HEK293 (cell line): Measurements from ENCODE around the gene KCTD2.

Experiments used
- CTCF ChIA-PET: fragments of 350-600 bp; formaldehyde crosslinking; extraction: SDS; loops from one replicate; lab custom pipeline; 2021; ENCODE audit warnings: antibody characterized with exemption; lab: Yijun Ruan, JAX
- POLR2A ChIA-PET: fragments of 300-600 bp; formaldehyde crosslinking; extraction: SDS; loops from one replicate; lab custom pipeline; 2020; ENCODE audit warnings: antibody characterized with exemption, inconsistent platforms; lab: Yijun Ruan, JAX
- H3K27ac ChIP-seq: fragments of 200-500 bp; sonication (Bioruptor generic); 2 replicates; pipeline ENCODE4 v1.5.1; 2014; ENCODE audit warnings: low read depth, low read length, control low read depth, inconsistent platforms; ENCODE audit errors: extremely low read depth
- H3K36me3 ChIP-seq, 2 experiments: fragments of 200-500 bp in 1 of 2; sonication (Bioruptor generic) in 1 of 2; 1 replicate in 1 of 2; 2 replicates in 1 of 2; pipeline ENCODE4 v1.5.1; 2014 to 2017; ENCODE audit warnings: inconsistent platforms in 2 of 2, low read length in 2 of 2; ENCODE audit not compliant: control insufficient read depth in 2 of 2, insufficient read depth in 1 of 2
- H3K4me1 ChIP-seq: fragments of 200-500 bp; sonication (Bioruptor generic); 2 replicates; pipeline ENCODE4 v1.5.1; 2014; ENCODE audit warnings: mild to moderate bottlenecking, low read length, inconsistent platforms; ENCODE audit not compliant: control insufficient read depth, insufficient read depth
- H3K4me3 ChIP-seq: 2 replicates; pipeline ENCODE4 v1.5.1; 2011; ENCODE audit warnings: low read depth, mild to moderate bottlenecking, control low read depth, low read length, moderate library complexity
- H3K9me3 ChIP-seq: fragments of 200-500 bp; sonication (Bioruptor generic); 2 replicates; pipeline ENCODE4 v1.5.1; 2014; ENCODE audit warnings: low read depth, low read length, inconsistent platforms; ENCODE audit not compliant: control insufficient read depth, insufficient read depth
- FEZF1 ChIP-seq: fragments of 450-650 bp; formaldehyde crosslinking; IDR thresholded peaks from 2 replicates; pipeline ENCODE4 v1.5.1; 2016; ENCODE audit warnings: missing biosample characterization, missing genetic modification characterization
- GLIS2 ChIP-seq: fragments of 450-650 bp; formaldehyde crosslinking; IDR thresholded peaks from 2 replicates; pipeline ENCODE4 v1.5.1; 2016; ENCODE audit warnings: missing biosample characterization, missing genetic modification characterization
- HOXA7 ChIP-seq: sonication (generic); formaldehyde crosslinking; IDR thresholded peaks from 2 replicates; pipeline ENCODE4 v1.8.1; 2022; ENCODE audit warnings: missing genetic modification reagents, borderline replicate concordance
- HOXD13 ChIP-seq: sonication (generic); formaldehyde crosslinking; IDR thresholded peaks from 2 replicates; pipeline ENCODE4 v1.8.0; 2022; ENCODE audit warnings: missing genetic modification reagents, borderline replicate concordance
- IKZF3 ChIP-seq: fragments of 450-650 bp; IDR thresholded peaks from 2 replicates; pipeline ENCODE4 v1.5.0; 2018; ENCODE audit warnings: missing biosample characterization, mild to moderate bottlenecking, missing genetic modification characterization, moderate library complexity
- ZBTB20 ChIP-seq: fragments of 450-650 bp; formaldehyde crosslinking; IDR thresholded peaks from 2 replicates; pipeline ENCODE4 v1.5.1; 2016; ENCODE audit warnings: missing biosample characterization, missing genetic modification characterization
- ZIC2 ChIP-seq: fragments of 450-650 bp; formaldehyde crosslinking; IDR thresholded peaks from 2 replicates; pipeline ENCODE4 v1.5.1; 2016; ENCODE audit warnings: missing biosample characterization, missing genetic modification characterization
- ZNF19 ChIP-seq: fragments of 450-650 bp; formaldehyde crosslinking; IDR thresholded peaks from 2 replicates; pipeline ENCODE4; 2016; ENCODE audit warnings: missing biosample characterization, missing genetic modification characterization, low read depth
- ZNF404 ChIP-seq: fragments of 450-650 bp; formaldehyde crosslinking; IDR thresholded peaks from 2 replicates; pipeline ENCODE4 v1.5.1; 2017; ENCODE audit warnings: missing biosample characterization, missing genetic modification characterization
- ZNF560 ChIP-seq: fragments of 450-650 bp; formaldehyde crosslinking; IDR thresholded peaks from 2 replicates; pipeline ENCODE4 v1.5.1; 2017; ENCODE audit warnings: missing biosample characterization, missing genetic modification characterization, borderline replicate concordance
- ZNF629 ChIP-seq: fragments of 450-650 bp; formaldehyde crosslinking; IDR thresholded peaks from 2 replicates; pipeline ENCODE4 v1.5.1; 2017; ENCODE audit warnings: missing biosample characterization, missing genetic modification characterization
- ZNF677 ChIP-seq: fragments of 450-650 bp; IDR thresholded peaks from 2 replicates; pipeline ENCODE4 v1.5.0; 2018; ENCODE audit warnings: missing biosample characterization, mild to moderate bottlenecking, missing genetic modification characterization, moderate library complexity
- ZNF701 ChIP-seq: fragments of 450-650 bp; formaldehyde crosslinking; IDR thresholded peaks from 2 replicates; pipeline ENCODE4 v1.5.1; 2016; ENCODE audit warnings: missing biosample characterization, missing genetic modification characterization
- ZNF747 ChIP-seq: fragments of 450-650 bp; formaldehyde crosslinking; IDR thresholded peaks from 2 replicates; pipeline ENCODE4 v1.5.1; 2016; ENCODE audit warnings: missing biosample characterization, missing genetic modification characterization
- ZSCAN16 ChIP-seq: fragments of 450-650 bp; formaldehyde crosslinking; IDR thresholded peaks from 2 replicates; pipeline ENCODE4 v1.5.1; 2016; ENCODE audit warnings: missing biosample characterization, missing genetic modification characterization
- TF ChIP-seq, protein P1 (sequence below): fragments of 450-650 bp; formaldehyde crosslinking; IDR thresholded peaks from 2 replicates; pipeline ENCODE4 v1.5.1; 2016; ENCODE audit warnings: missing biosample characterization, missing genetic modification characterization
- TF ChIP-seq, protein P2 (sequence below): fragments of 450-650 bp; formaldehyde crosslinking; conservative IDR thresholded peaks from 2 replicates; pipeline ENCODE4 v1.5.1; 2016; ENCODE audit warnings: low read depth, missing biosample characterization, missing genetic modification characterization
- TF ChIP-seq, protein P3 (sequence below): fragments of 450-650 bp; formaldehyde crosslinking; IDR thresholded peaks from 2 replicates; pipeline ENCODE4 v1.5.1; 2016; ENCODE audit warnings: missing biosample characterization, missing genetic modification characterization
- TF ChIP-seq, protein P4 (sequence below): fragments of 450-650 bp; formaldehyde crosslinking; IDR thresholded peaks from 2 replicates; pipeline ENCODE4 v1.5.1; 2016; ENCODE audit warnings: missing biosample characterization, missing genetic modification characterization

Gene KCTD2

DNA sequence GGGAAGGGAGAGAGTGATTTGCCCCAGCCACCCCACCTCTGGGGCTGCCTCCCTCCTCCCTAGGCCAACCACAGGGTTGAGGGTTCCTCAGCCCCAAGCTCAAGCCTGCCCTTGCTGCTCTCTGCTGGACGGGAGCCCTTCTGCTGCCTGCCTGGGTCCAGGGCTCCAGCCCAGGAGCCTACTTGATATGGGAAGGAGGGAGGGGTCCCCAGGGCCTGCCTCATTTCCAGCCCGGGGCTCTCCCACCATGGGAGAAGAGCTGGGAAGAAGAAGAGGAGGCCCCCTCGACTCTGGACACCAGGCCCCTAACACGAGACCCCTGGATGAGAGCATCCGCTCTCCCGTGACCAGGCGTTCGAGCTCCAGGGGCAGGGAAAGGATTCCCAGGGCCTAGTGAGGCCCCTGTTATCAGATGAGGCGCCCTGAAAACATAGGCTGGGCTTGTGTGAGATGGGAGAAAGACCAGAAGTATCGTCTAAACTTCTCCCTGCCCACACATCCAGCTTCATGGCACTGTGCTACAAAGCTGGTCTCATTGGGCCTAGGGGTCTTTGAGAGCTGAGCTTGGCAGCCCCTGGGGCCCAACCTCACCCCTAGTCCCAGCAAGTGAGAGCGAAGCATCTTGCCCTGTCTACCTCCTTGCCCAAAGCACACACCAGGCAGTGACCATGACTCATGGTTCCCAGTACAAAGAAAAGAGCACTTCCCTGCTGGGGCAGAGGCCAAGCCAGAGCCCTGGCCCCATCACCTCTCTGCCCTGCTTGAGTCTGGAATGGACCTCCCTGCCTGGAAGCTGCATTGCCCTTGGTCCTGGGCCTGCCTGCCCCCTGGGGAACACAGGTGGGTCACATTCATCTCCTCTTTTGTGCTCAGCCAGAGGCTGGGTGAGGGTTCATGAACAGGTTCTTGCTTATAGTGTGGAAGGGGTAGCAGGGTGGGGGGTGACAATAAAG, 41.7 kb downstream of the KCTD2 start:
- CTCF ChIA-PET: interaction anchor here (0.6 to 1.5 kb wide), 4 partner anchors 14 to 44 kb away, joined by 3 to 5 read pairs (median 4); no protein-coding TSS in a partner anchor
- Histone ChIP-seq H3K4me3 (no peak overlapping the region), H3K4me1 (0 out of 2 replicates have a peak, but pooled peaks cover 2% of the 10 kb centered on the region), H3K9me3 (no peaks in the 10 kb centered on the region), H3K27ac (no peak overlapping the region), H3K36me3 (no peaks in the 10 kb centered on the region)
- TF ChIP-seq GLIS2 (0 out of 2 replicates have a peak, but pooled peaks have one; percentile 21), ZBTB20 (tag by site-specific recombination) (peak; percentile 36; the same call in 1 of the 2 replicates), ZNF19 (no peak), ZIC2 (tag by site-specific recombination) (peak; percentile 59)
- TF ChIP-seq, protein P1, sequence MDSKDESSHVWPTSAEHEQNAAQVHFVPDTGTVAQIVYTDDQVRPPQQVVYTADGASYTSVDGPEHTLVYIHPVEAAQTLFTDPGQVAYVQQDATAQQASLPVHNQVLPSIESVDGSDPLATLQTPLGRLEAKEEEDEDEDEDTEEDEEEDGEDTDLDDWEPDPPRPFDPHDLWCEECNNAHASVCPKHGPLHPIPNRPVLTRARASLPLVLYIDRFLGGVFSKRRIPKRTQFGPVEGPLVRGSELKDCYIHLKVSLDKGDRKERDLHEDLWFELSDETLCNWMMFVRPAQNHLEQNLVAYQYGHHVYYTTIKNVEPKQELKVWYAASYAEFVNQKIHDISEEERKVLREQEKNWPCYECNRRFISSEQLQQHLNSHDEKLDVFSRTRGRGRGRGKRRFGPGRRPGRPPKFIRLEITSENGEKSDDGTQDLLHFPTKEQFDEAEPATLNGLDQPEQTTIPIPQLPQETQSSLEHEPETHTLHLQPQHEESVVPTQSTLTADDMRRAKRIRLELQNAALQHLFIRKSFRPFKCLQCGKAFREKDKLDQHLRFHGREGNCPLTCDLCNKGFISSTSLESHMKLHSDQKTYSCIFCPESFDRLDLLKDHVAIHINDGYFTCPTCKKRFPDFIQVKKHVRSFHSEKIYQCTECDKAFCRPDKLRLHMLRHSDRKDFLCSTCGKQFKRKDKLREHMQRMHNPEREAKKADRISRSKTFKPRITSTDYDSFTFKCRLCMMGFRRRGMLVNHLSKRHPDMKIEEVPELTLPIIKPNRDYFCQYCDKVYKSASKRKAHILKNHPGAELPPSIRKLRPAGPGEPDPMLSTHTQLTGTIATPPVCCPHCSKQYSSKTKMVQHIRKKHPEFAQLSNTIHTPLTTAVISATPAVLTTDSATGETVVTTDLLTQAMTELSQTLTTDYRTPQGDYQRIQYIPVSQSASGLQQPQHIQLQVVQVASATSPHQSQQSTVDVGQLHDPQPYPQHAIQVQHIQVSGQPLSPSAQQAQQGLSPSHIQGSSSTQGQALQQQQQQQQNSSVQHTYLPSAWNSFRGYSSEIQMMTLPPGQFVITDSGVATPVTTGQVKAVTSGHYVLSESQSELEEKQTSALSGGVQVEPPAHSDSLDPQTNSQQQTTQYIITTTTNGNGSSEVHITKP: peak; percentile 50; the same call in 1 of the 2 replicates
- TF ChIP-seq, protein P2, sequence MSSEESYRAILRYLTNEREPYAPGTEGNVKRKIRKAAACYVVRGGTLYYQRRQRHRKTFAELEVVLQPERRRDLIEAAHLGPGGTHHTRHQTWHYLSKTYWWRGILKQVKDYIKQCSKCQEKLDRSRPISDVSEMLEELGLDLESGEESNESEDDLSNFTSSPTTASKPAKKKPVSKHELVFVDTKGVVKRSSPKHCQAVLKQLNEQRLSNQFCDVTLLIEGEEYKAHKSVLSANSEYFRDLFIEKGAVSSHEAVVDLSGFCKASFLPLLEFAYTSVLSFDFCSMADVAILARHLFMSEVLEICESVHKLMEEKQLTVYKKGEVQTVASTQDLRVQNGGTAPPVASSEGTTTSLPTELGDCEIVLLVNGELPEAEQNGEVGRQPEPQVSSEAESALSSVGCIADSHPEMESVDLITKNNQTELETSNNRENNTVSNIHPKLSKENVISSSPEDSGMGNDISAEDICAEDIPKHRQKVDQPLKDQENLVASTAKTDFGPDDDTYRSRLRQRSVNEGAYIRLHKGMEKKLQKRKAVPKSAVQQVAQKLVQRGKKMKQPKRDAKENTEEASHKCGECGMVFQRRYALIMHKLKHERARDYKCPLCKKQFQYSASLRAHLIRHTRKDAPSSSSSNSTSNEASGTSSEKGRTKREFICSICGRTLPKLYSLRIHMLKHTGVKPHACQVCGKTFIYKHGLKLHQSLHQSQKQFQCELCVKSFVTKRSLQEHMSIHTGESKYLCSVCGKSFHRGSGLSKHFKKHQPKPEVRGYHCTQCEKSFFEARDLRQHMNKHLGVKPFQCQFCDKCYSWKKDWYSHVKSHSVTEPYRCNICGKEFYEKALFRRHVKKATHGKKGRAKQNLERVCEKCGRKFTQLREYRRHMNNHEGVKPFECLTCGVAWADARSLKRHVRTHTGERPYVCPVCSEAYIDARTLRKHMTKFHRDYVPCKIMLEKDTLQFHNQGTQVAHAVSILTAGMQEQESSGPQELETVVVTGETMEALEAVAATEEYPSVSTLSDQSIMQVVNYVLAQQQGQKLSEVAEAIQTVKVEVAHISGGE (tag by site-specific recombination): no peak
- POLR2A ChIA-PET: interaction anchor here (0.7 to 1.2 kb wide), 3 partner anchors 13 to 64 kb away, joined by 3 to 7 read pairs (median 3); no protein-coding TSS in a partner anchor

DNA sequence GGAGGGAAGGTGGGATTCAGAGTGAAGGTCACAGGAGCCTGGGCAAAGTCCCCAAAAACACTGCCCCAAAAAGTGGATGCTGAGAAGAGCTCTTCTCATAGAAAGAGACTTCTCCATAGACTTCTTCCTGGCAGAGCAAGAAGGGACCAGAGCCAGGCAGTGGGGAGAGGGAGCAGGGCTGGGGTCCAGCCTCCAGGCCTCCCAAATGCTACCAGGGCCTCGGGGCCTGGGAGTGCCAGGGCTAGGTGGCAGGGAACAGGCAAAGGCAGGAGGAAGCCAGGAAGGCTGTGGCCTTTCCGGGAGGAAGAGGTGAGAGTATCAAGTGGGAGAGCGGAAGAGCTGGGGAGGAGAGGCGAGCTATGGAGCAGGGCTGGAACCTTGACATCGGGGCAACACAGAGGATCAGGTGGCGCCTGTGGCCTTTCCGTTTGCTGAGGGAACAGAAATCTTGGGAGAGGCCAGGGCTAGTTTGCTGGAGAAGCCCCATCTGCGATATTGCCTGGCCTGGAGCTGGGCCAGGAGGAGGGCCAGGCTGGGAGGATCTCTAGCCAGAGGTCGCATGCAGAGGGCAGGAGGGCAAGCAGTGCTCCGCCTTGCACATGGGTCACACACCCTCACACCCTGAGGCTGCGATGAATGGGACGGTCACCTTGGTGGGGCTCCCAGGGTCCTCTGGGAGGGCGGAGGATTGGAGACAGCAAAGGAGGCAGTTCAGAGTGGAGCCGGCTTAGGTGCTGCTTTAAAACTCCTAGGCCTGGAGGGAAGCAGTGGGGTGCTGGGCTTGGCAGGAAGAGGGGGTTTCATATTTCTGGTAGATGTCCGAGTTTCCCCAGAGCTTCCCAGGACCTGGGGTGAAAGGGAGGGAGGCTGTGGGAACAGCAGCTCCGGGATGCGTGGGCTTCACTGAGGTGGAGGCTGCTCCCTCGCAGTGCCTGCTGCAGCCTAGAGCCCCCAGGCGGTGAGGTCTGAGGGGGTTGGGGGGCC, 44.1 kb downstream of the KCTD2 start:
- Histone ChIP-seq H3K4me3 (no peak overlapping the region), H3K36me3 (no peaks in the 10 kb centered on the region), H3K4me1 (peaks cover 2% of the 10 kb centered on the region; the same call in 1 of the 2 replicates), H3K9me3 (no peaks in the 10 kb centered on the region), H3K27ac (no peak overlapping the region)
- POLR2A ChIA-PET: no interaction called here
- CTCF ChIA-PET: interaction anchor here (0.6 to 1.7 kb wide), 5 partner anchors 14 to 37 kb away, joined by 3 to 13 read pairs (median 5); no protein-coding TSS in a partner anchor
- TF ChIP-seq GLIS2: peak; percentile 47
- TF ChIP-seq FEZF1 (tag by site-specific recombination): no peak
- TF ChIP-seq ZNF404 (tag by site-specific recombination): no peak
- TF ChIP-seq ZNF629 (tag by site-specific recombination): no peak
- TF ChIP-seq HOXD13: no peak
- TF ChIP-seq, protein P3, sequence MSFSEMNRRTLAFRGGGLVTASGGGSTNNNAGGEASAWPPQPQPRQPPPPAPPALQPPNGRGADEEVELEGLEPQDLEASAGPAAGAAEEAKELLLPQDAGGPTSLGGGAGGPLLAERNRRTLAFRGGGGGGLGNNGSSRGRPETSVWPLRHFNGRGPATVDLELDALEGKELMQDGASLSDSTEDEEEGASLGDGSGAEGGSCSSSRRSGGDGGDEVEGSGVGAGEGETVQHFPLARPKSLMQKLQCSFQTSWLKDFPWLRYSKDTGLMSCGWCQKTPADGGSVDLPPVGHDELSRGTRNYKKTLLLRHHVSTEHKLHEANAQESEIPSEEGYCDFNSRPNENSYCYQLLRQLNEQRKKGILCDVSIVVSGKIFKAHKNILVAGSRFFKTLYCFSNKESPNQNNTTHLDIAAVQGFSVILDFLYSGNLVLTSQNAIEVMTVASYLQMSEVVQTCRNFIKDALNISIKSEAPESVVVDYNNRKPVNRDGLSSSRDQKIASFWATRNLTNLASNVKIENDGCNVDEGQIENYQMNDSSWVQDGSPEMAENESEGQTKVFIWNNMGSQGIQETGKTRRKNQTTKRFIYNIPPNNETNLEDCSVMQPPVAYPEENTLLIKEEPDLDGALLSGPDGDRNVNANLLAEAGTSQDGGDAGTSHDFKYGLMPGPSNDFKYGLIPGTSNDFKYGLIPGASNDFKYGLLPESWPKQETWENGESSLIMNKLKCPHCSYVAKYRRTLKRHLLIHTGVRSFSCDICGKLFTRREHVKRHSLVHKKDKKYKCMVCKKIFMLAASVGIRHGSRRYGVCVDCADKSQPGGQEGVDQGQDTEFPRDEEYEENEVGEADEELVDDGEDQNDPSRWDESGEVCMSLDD: no peak
- no peak for TF ChIP-seq ZNF560 (tag by site-specific recombination)
- TF ChIP-seq ZBTB20 (tag by site-specific recombination): no peak; the same call in 1 of the 2 replicates
- TF ChIP-seq ZNF677: no peak
- TF ChIP-seq ZNF747 (tag by site-specific recombination): no peak
- no peak for TF ChIP-seq HOXA7 (CRISPR knock-in tag)
- TF ChIP-seq ZSCAN16 (tag by site-specific recombination): no peak
- peak; percentile 28; the same call in 1 of the 2 replicates for TF ChIP-seq ZIC2 (tag by site-specific recombination)
- TF ChIP-seq ZNF701 (tag by site-specific recombination): no peak
- TF ChIP-seq, protein P4, sequence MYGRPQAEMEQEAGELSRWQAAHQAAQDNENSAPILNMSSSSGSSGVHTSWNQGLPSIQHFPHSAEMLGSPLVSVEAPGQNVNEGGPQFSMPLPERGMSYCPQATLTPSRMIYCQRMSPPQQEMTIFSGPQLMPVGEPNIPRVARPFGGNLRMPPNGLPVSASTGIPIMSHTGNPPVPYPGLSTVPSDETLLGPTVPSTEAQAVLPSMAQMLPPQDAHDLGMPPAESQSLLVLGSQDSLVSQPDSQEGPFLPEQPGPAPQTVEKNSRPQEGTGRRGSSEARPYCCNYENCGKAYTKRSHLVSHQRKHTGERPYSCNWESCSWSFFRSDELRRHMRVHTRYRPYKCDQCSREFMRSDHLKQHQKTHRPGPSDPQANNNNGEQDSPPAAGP: 0 out of 2 replicates have a peak, but pooled peaks have one; percentile 51
- no peak for TF ChIP-seq IKZF3 (tag by site-specific recombination)
